ENCODE data around the gene PRSS50. TPM values are rescaled to one million over a fixed set of nuclear protein-coding genes. Genes with fewer than 3 reads are reported as not detected.

Gene PRSS50
- total and polyA plus RNA-seq, 10 donors, result 0.14 to 0.34 TPM; not detected in 8

DNA sequence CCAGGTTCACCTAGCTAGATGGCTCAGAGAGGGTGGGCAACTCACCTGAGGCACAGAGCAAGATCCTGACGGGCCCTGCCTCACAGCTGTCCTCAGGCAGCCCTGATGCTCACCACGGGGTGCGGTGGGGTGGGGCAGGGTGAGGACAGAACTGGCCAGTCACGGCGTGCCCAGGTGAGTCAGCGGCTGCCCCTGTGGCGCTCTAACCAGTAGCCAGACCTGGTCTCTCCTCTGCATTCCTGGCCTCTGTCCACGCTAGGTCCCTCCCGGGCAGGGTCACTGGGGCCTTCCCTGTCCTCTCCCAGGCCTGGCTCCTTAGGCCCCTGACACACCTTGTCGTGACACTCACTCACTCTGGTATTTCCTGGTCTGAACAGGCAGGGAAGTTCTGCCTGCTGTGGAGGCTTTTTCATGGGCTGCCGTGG lies 25.1 kb downstream of the PRSS50 start:
- H3K4me1 ChIP-seq, result peaks cover 49 to 78% (median 66%) of the 10 kb centered on the region in 6 donors
- intact Hi-C loops (cut with DNase I; ENCODE audit: low total_unique reads), result no loop called here
- peak overlapping the region; percentile 32 to 84 (median 80) for H3K27ac ChIP-seq
- H3K27me3 ChIP-seq (replicated peaks in 1 of 7), result peaks cover 0 to 34% (median 0%) of the 10 kb centered on the region in 7 donors
- TF ChIP-seq POLR2A (IDR thresholded peaks at IDR 0.05), result no peak
- DNase-seq, result no peak
- H3K36me3 ChIP-seq, result peaks cover 0 to 12% (median under 1%) of the 10 kb centered on the region in 6 donors
- no peaks in the 10 kb centered on the region for H3K9me3 ChIP-seq
- H3K4me3 ChIP-seq, result peak overlapping the region; percentile 60 to 78 (median 64)
- 53 to 73% (median 62%) methylated on average over 9 to 11 of the region's 11 CpGs for WGBS, 5 donors

- Histone ChIP-seq H3K36me3 (peaks cover 0 to 29% (median 1%) of the 10 kb centered on the region in 6 donors), H3K27me3 (replicated peaks in 1 of 7) (peaks cover 0 to 34% (median 0%) of the 10 kb centered on the region in 7 donors), H3K9me3 (no peaks in the 10 kb centered on the region), H3K4me3 (no peak overlapping the region), H3K4me1 (peaks cover 42 to 62% (median 55%) of the 10 kb centered on the region in 6 donors), H3K27ac (peak overlapping the region in 4 of 8 donors; percentile 39 to 48 (median 46))
- WGBS, 5 donors, result 43 to 61% (median 56%) methylated on average over 2 to 5 of the region's 5 CpGs
- DNase-seq, result peak; percentile 82
- intact Hi-C loops (cut with DNase I; ENCODE audit: low total_unique reads), result no loop called here
- TF ChIP-seq, protein P1, sequence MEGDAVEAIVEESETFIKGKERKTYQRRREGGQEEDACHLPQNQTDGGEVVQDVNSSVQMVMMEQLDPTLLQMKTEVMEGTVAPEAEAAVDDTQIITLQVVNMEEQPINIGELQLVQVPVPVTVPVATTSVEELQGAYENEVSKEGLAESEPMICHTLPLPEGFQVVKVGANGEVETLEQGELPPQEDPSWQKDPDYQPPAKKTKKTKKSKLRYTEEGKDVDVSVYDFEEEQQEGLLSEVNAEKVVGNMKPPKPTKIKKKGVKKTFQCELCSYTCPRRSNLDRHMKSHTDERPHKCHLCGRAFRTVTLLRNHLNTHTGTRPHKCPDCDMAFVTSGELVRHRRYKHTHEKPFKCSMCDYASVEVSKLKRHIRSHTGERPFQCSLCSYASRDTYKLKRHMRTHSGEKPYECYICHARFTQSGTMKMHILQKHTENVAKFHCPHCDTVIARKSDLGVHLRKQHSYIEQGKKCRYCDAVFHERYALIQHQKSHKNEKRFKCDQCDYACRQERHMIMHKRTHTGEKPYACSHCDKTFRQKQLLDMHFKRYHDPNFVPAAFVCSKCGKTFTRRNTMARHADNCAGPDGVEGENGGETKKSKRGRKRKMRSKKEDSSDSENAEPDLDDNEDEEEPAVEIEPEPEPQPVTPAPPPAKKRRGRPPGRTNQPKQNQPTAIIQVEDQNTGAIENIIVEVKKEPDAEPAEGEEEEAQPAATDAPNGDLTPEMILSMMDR (IDR thresholded peaks at IDR 0.05 in 8 of 11, conservative IDR thresholded peaks at IDR 0.05 in 3 of 11), result no peak
- TF ChIP-seq POLR2AphosphoS5 (IDR thresholded peaks at IDR 0.05), result peak; percentile 29 to 63 (median 48)
Observed at GRCh38 chr3:46690798-46691197, 26.9 kb downstream of the PRSS50 start.

DNA sequence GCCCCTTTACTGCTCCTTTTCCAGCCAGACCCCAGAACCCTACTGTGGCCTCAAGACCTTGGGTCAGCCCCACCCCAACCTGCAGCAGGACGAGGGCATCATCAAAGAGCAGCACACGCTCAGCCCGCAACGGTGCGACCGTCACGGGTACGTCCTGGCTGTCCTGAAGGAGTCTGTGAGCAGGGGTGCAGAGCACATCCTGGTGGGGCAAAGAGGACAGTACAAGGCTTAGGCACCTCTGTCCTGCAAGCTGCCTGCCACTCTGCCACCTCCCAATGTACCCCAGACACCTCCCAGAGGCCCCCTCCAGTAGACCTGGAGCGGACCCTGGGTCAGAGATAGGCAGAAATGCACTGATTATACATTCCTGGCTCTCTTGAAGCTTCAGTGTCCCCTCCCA lies 32.2 kb downstream of the PRSS50 start:
- WGBS, 5 donors, result 83 to 94% (median 92%) methylated on average over 9 of the region's 9 CpGs
- H3K36me3 ChIP-seq, result peaks cover 0 to 77% (median 5%) of the 10 kb centered on the region in 6 donors
- intact Hi-C loops (cut with DNase I; ENCODE audit: low total_unique reads), result no loop called here
- peaks cover 0 to 3% (median 0%) of the 10 kb centered on the region in 7 donors for H3K27me3 ChIP-seq (replicated peaks in 1 of 7)
- no peak for DNase-seq
- H3K4me3 ChIP-seq, result no peak overlapping the region
- no peak overlapping the region for H3K27ac ChIP-seq
- no peaks in the 10 kb centered on the region for H3K9me3 ChIP-seq
- no peak for TF ChIP-seq POLR2A (IDR thresholded peaks at IDR 0.05)
- TF ChIP-seq POLR2AphosphoS5 (IDR thresholded peaks at IDR 0.05), result no peak
- TF ChIP-seq, protein P1 (IDR thresholded peaks at IDR 0.05 in 8 of 11, conservative IDR thresholded peaks at IDR 0.05 in 3 of 11), result no peak
- peaks cover 0 to 8% (median 6%) of the 10 kb centered on the region in 6 donors for H3K4me1 ChIP-seq

DNA sequence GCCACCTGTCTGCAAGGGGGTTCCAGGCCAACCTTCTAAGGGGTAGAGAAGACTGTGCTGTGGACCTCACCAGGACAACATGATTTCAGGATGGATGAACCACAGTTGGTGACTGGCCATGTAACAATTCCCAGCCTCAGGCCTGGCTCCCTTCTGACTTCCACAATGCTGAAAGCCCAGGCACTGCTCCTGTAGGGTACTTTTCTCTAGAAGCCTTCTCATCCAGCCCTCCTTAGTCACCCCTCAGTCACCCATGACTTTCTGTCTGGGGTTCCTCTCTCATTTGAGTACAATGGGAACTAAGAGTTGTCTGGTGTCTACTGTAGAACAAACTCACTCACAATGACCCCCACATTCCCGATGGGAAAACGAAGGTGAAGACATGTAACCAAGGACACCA lies 32.8 kb downstream of the PRSS50 start:
- intact Hi-C loops (cut with DNase I; ENCODE audit: low total_unique reads), result no loop called here
- TF ChIP-seq POLR2AphosphoS5 (IDR thresholded peaks at IDR 0.05) (no peak), POLR2A (IDR thresholded peaks at IDR 0.05) (no peak)
- TF ChIP-seq, protein P1 (IDR thresholded peaks at IDR 0.05 in 8 of 11, conservative IDR thresholded peaks at IDR 0.05 in 3 of 11), result no peak
- Histone ChIP-seq H3K4me1 (peaks cover 0 to 2% (median 1%) of the 10 kb centered on the region in 6 donors), H3K9me3 (no peaks in the 10 kb centered on the region), H3K36me3 (peaks cover 0 to 77% (median 5%) of the 10 kb centered on the region in 6 donors), H3K4me3 (no peak overlapping the region), H3K27me3 (replicated peaks in 1 of 7) (no peaks in the 10 kb centered on the region), H3K27ac (no peak overlapping the region)
- 82 to 100% (median 87%) methylated on average over 2 of the region's 2 CpGs for WGBS, 5 donors
- DNase-seq, result no peak
